A549 (cell line): ENCODE data around the gene RBFOX1. TPM values are rescaled to one million over a fixed set of nuclear protein-coding genes. Genes with fewer than 3 reads are reported as not detected.

Source experiments
- ATAC-seq, 2 experiments: fragments of 200-7000 bp in 1 of 2; fragments of >200 bp in 1 of 2; cut with Nextera tagmentation in 1 of 2; cut with Tn5 transposase in 1 of 2; 3 replicates each; pipeline versions ENCODE4 v1.8.0 to v1.9.1; 2018 to 2020; ENCODE audit warnings: mild to moderate bottlenecking in 1 of 2, moderate library complexity in 1 of 2
- CTCF ChIA-PET: fragments of 300-600 bp; sonication (Branson Sonifier 250); formaldehyde crosslinking; extraction: SDS; loops from one replicate; lab custom pipeline; 2021; ENCODE audit warnings: antibody characterized with exemption, inconsistent platforms; lab: Yijun Ruan, JAX
- POLR2A ChIA-PET: fragments of 350-600 bp; formaldehyde crosslinking; extraction: SDS; loops from one replicate; lab custom pipeline; 2021; ENCODE audit warnings: antibody characterized with exemption, inconsistent platforms; lab: Yijun Ruan, JAX
- DNase-seq, 2 experiments: peaks; one replicate each; pipeline versions ENCODE4 v3.0.0 to v3.0.0-alpha.2; 2011 to 2016; ENCODE audit warnings: low read depth in 1 of 2, low spot score in 1 of 2
- FAIRE-seq: peaks from 2 replicates; lab custom pipeline; 2011; peaks lifted over from hg19 to GRCh38; lab: Jason Lieb, UNC
- H3K27ac ChIP-seq, 2 experiments: fragments of >200 bp; sonication (Bioruptor Twin); formaldehyde crosslinking; 3 replicates each; pipeline ENCODE4 v1.5.1; 2016 to 2017
- H3K4me1 ChIP-seq: fragments of >200 bp; sonication (Bioruptor Twin); formaldehyde crosslinking; 3 replicates; pipeline ENCODE4 v1.6.1; 2016
- H3K4me2 ChIP-seq: fragments of >200 bp; sonication (Bioruptor Twin); formaldehyde crosslinking; 3 replicates; pipeline ENCODE4 v1.6.1; 2016
- H3K4me3 ChIP-seq: fragments of >200 bp; sonication (Bioruptor Twin); formaldehyde crosslinking; 3 replicates; pipeline ENCODE4 v1.5.1; 2016
- H3K9me3 ChIP-seq: fragments of >200 bp; sonication (Bioruptor Twin); formaldehyde crosslinking; 3 replicates; pipeline ENCODE4 v1.6.1; 2016
- ATOH8 ChIP-seq: fragments of 250-450 bp; sonication (Bioruptor Pico); IDR thresholded peaks from 2 replicates; pipeline ENCODE4 v1.5.0; 2020; ENCODE audit warnings: low read depth, mild to moderate bottlenecking, moderate library complexity
- CEBPB ChIP-seq, 2 experiments: fragments of >200 bp in 1 of 2; sonication (Bioruptor Twin) in 1 of 2; formaldehyde crosslinking in 1 of 2; IDR thresholded peaks; 2 replicates each; pipeline ENCODE4 v1.6.1; 2012 to 2016
- EHMT2 ChIP-seq: fragments of 200-600 bp; sonication (generic); IDR thresholded peaks from 2 replicates; pipeline ENCODE4 v1.6.1; 2016; ENCODE audit warnings: antibody characterized with exemption, low read depth, mild to moderate bottlenecking, moderate library complexity
- ESRRA ChIP-seq: fragments of 150-350 bp; IDR thresholded peaks from 2 replicates; pipeline ENCODE4 v1.6.1; 2014; ENCODE audit warnings: mild to moderate bottlenecking, low read length, borderline replicate concordance
- HDAC2 ChIP-seq: fragments of 200-600 bp; sonication (generic); IDR thresholded peaks from 2 replicates; pipeline ENCODE4 v1.6.1; 2016
- HOXA7 ChIP-seq: fragments of 250-450 bp; sonication (Bioruptor Pico); IDR thresholded peaks from 2 replicates; pipeline ENCODE4 v1.5.0; 2020; ENCODE audit warnings: mild to moderate bottlenecking, moderate library complexity
- HOXB13 ChIP-seq: fragments of 250-450 bp; sonication (Bioruptor Pico); IDR thresholded peaks from 2 replicates; pipeline ENCODE4 v1.5.0; 2020; ENCODE audit warnings: low read depth, mild to moderate bottlenecking, moderate library complexity
- HOXB5 ChIP-seq: fragments of 250-450 bp; sonication (Bioruptor Pico); IDR thresholded peaks from 2 replicates; pipeline ENCODE4 v1.5.0; 2020; ENCODE audit warnings: mild to moderate bottlenecking, moderate library complexity
- KDM1A ChIP-seq: fragments of 200-600 bp; sonication (generic); IDR thresholded peaks from 2 replicates; pipeline ENCODE4 v1.6.1; 2016; ENCODE audit warnings: low read depth, mild to moderate bottlenecking
- NFE2L2 ChIP-seq: fragments of 150-350 bp; conservative IDR thresholded peaks from 2 replicates; pipeline ENCODE4 v1.6.1; 2014; ENCODE audit warnings: low read length
- PHF8 ChIP-seq: fragments of 200-600 bp; sonication (generic); IDR thresholded peaks from 2 replicates; pipeline ENCODE4 v1.6.1; 2016; ENCODE audit warnings: low read depth, mild to moderate bottlenecking, antibody characterized with exemption, moderate library complexity, borderline replicate concordance
- POLR2AphosphoS2 ChIP-seq: conservative IDR thresholded peaks from 2 replicates; pipeline ENCODE4 v1.6.1; 2012; ENCODE audit warnings: low read length, improper control_type of control experiment, inconsistent platforms
- RAD21 ChIP-seq, 2 experiments: fragments of >200 bp in 1 of 2; sonication (Bioruptor Twin) in 1 of 2; formaldehyde crosslinking in 1 of 2; IDR thresholded peaks in 1 of 2; conservative IDR thresholded peaks in 1 of 2; 2 replicates in 1 of 2; 3 replicates in 1 of 2; pipeline ENCODE4 v1.6.1; 2012 to 2018; ENCODE audit warnings: inconsistent platforms in 1 of 2
- RARB ChIP-seq: fragments of 250-450 bp; sonication (Bioruptor Pico); IDR thresholded peaks from 2 replicates; pipeline ENCODE4 v1.8.0; 2021; ENCODE audit warnings: mild to moderate bottlenecking, moderate library complexity
- RNF2 ChIP-seq: fragments of 200-600 bp; sonication (generic); IDR thresholded peaks from 2 replicates; pipeline ENCODE4 v1.6.1; 2016; ENCODE audit warnings: low read depth, mild to moderate bottlenecking, antibody characterized with exemption, moderate library complexity, borderline replicate concordance
- WGBS: methylation state at CpG from one replicate; pipeline ENCODE4 v1.1.6; 2017; ENCODE audit errors: missing lambda C conversion rate; 5-methylcytosine and 5-hydroxymethylcytosine counted together
- polyA plus RNA-seq, 4 experiments: library from polyadenylated mRNA; depleted of rRNA in 3 of 4; stranded (reverse); fragments of >200 nt; fragmentation: RNase III in 1 of 4; extraction: RNeasy Plus Mini Kit Qiagen cat#74134 plus additional on column Dnase treatment in 1 of 4; gene quantifications; 2 replicates in 3 of 4; 3 replicates in 1 of 4; pipeline ENCODE4 v1.2.3, GENCODE V29; 2011 to 2017
- TF ChIP-seq, protein P1 (sequence below): fragments of 150-350 bp; IDR thresholded peaks from 2 replicates; pipeline ENCODE4 v1.6.1; 2014; ENCODE audit warnings: low read depth, mild to moderate bottlenecking, low read length
- TF ChIP-seq, protein P2 (sequence below): fragments of 250-450 bp; sonication (Bioruptor Pico); IDR thresholded peaks from 2 replicates; pipeline ENCODE4 v1.5.0; 2021; ENCODE audit warnings: mild to moderate bottlenecking, moderate library complexity, borderline replicate concordance
- TF ChIP-seq, protein P3 (sequence below): IDR thresholded peaks from 2 replicates; pipeline ENCODE4 v1.6.1; 2012; ENCODE audit warnings: low read depth, borderline replicate concordance
- TF ChIP-seq, protein P4 (sequence below): fragments of 200-600 bp; sonication (generic); IDR thresholded peaks from 2 replicates; pipeline ENCODE4 v1.6.1; 2016; ENCODE audit warnings: antibody characterized with exemption, mild to moderate bottlenecking, moderate library complexity

The RBFOX1 gene
- polyA plus RNA-seq, 2 of the 4 experiments (the other 2 are of a cell fraction), result not detected

- FAIRE-seq (no peak), ATAC-seq (no peak), DNase-seq (no peak)
- no peak overlapping the region for H3K4me3 ChIP-seq
- TF ChIP-seq, protein P1, sequence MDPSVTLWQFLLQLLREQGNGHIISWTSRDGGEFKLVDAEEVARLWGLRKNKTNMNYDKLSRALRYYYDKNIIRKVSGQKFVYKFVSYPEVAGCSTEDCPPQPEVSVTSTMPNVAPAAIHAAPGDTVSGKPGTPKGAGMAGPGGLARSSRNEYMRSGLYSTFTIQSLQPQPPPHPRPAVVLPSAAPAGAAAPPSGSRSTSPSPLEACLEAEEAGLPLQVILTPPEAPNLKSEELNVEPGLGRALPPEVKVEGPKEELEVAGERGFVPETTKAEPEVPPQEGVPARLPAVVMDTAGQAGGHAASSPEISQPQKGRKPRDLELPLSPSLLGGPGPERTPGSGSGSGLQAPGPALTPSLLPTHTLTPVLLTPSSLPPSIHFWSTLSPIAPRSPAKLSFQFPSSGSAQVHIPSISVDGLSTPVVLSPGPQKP, result no peak
- TF ChIP-seq HOXB5 (CRISPR knock-in tag), result no peak
- no peak for TF ChIP-seq ATOH8 (CRISPR knock-in tag)
- TF ChIP-seq, protein P2, sequence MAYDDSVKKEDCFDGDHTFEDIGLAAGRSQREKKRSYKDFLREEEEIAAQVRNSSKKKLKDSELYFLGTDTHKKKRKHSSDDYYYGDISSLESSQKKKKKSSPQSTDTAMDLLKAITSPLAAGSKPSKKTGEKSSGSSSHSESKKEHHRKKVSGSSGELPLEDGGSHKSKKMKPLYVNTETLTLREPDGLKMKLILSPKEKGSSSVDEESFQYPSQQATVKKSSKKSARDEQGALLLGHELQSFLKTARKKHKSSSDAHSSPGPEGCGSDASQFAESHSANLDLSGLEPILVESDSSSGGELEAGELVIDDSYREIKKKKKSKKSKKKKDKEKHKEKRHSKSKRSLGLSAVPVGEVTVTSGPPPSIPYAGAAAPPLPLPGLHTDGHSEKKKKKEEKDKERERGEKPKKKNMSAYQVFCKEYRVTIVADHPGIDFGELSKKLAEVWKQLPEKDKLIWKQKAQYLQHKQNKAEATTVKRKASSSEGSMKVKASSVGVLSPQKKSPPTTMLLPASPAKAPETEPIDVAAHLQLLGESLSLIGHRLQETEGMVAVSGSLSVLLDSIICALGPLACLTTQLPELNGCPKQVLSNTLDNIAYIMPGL (CRISPR knock-in tag), result no peak
- TF ChIP-seq, protein P3, sequence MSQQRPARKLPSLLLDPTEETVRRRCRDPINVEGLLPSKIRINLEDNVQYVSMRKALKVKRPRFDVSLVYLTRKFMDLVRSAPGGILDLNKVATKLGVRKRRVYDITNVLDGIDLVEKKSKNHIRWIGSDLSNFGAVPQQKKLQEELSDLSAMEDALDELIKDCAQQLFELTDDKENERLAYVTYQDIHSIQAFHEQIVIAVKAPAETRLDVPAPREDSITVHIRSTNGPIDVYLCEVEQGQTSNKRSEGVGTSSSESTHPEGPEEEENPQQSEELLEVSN, result no peak
- no peak for TF ChIP-seq POLR2AphosphoS2
- no peak for TF ChIP-seq HOXA7 (CRISPR knock-in tag)
- no peak for TF ChIP-seq RNF2
- no peak for TF ChIP-seq EHMT2
- TF ChIP-seq, protein P4, sequence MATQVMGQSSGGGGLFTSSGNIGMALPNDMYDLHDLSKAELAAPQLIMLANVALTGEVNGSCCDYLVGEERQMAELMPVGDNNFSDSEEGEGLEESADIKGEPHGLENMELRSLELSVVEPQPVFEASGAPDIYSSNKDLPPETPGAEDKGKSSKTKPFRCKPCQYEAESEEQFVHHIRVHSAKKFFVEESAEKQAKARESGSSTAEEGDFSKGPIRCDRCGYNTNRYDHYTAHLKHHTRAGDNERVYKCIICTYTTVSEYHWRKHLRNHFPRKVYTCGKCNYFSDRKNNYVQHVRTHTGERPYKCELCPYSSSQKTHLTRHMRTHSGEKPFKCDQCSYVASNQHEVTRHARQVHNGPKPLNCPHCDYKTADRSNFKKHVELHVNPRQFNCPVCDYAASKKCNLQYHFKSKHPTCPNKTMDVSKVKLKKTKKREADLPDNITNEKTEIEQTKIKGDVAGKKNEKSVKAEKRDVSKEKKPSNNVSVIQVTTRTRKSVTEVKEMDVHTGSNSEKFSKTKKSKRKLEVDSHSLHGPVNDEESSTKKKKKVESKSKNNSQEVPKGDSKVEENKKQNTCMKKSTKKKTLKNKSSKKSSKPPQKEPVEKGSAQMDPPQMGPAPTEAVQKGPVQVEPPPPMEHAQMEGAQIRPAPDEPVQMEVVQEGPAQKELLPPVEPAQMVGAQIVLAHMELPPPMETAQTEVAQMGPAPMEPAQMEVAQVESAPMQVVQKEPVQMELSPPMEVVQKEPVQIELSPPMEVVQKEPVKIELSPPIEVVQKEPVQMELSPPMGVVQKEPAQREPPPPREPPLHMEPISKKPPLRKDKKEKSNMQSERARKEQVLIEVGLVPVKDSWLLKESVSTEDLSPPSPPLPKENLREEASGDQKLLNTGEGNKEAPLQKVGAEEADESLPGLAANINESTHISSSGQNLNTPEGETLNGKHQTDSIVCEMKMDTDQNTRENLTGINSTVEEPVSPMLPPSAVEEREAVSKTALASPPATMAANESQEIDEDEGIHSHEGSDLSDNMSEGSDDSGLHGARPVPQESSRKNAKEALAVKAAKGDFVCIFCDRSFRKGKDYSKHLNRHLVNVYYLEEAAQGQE, result no peak
- no peak for TF ChIP-seq RARB (CRISPR knock-in tag)
- TF ChIP-seq PHF8, result no peak
- no peak for TF ChIP-seq NFE2L2
- no peak for TF ChIP-seq KDM1A
- TF ChIP-seq HOXB13, result no peak
- TF ChIP-seq ESRRA, result no peak
- no peak for TF ChIP-seq RAD21 (conservative IDR thresholded peaks at IDR 0.05 in 1 of 2, IDR thresholded peaks at IDR 0.05 in 1 of 2)
- TF ChIP-seq HDAC2, result no peak
- no peak for TF ChIP-seq CEBPB (IDR thresholded peaks at IDR 0.05)
- H3K27ac ChIP-seq, result no peak overlapping the region
- ChIA-PET CTCF (interaction anchor here (0.6 kb wide), 1 partner anchor 160 kb away, joined by 3 read pairs; no protein-coding TSS in a partner anchor), POLR2A (no interaction called here)
- no peak overlapping the region for H3K4me2 ChIP-seq
- no peaks in the 10 kb centered on the region for H3K4me1 ChIP-seq
- 28% methylated on average over 19 of the region's 34 CpGs for WGBS
- no peaks in the 10 kb centered on the region for H3K9me3 ChIP-seq
Measured at GRCh38 chr16:7303052-7303610, 29.5 kb upstream of the RBFOX1 start.
